Retinal pigment epithelial cell (primary cell): ENCODE data around the gene HOXD9.

Experiments
- DNase-seq: peaks from one replicate; pipeline ENCODE4 v3.0.0-alpha.2; 2010; ENCODE audit warnings: low read depth
- H3K4me3 ChIP-seq: 2 replicates; pipeline ENCODE4 v1.5.1; 2011; ENCODE audit warnings: mild to moderate bottlenecking, low read length, control low read depth, moderate library complexity
- TF ChIP-seq, protein P1 (sequence below): conservative IDR thresholded peaks from 2 replicates; pipeline ENCODE4 v1.5.1; 2011; ENCODE audit warnings: low read depth, low read length, control low read depth, inconsistent platforms

Gene HOXD9

DNA sequence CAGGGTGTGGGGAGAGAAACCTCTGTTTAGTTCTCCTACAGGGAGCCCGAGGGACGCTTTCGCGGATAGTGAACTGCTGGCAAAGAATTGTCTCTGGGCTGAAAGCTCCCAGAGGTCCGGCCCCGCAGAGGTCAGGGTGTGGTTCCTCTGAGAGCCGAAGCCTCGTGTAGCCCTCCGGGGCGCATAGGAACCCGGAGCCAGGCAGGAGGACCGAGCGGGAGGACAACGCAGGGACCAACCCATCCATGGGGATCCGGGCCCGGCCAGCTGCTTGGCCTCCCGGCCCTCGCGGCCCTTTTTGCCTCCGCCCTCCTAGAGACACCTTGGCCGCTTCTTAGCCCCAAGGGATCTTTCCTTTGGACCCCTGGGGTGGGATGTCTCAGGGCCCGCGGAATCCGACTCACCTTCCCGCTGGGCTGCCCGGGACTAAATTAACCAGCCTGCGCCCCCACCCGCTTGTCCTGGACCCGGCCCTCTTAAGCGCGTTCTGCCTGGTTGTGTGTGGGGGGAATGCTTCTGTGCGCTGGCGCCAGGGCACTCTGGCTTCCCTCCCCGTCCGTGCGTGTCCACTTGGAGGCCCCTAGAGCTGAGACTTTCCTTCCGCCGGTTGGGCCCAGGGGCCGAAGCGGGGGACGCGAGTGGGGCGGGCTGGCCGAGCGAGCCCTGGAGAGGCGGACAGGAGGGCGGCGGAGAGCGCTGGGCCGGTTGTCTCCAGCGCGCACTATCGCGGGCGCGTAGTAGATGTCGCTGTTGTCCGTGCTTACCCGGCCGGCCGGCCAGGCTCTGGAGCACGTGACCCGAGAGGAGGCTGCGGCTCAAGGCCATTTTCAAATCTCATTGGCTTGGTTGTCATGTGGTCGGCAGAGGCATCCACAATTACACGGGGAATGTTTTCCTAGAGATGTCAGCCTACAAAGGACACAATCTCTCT is 6.4 kb upstream of the HOXD9 start, which contains the start of gene HOXD10:
HOXD10 (plus strand) TSS at position 896 of the 931 bp plus-strand sequence. CDS start 56 bp downstream, outside the sequence.
- no peak within 1 kb of the TSS for H3K4me3 ChIP-seq
- TF ChIP-seq, protein P1, sequence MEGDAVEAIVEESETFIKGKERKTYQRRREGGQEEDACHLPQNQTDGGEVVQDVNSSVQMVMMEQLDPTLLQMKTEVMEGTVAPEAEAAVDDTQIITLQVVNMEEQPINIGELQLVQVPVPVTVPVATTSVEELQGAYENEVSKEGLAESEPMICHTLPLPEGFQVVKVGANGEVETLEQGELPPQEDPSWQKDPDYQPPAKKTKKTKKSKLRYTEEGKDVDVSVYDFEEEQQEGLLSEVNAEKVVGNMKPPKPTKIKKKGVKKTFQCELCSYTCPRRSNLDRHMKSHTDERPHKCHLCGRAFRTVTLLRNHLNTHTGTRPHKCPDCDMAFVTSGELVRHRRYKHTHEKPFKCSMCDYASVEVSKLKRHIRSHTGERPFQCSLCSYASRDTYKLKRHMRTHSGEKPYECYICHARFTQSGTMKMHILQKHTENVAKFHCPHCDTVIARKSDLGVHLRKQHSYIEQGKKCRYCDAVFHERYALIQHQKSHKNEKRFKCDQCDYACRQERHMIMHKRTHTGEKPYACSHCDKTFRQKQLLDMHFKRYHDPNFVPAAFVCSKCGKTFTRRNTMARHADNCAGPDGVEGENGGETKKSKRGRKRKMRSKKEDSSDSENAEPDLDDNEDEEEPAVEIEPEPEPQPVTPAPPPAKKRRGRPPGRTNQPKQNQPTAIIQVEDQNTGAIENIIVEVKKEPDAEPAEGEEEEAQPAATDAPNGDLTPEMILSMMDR = no peak
- no peak for DNase-seq

DNA sequence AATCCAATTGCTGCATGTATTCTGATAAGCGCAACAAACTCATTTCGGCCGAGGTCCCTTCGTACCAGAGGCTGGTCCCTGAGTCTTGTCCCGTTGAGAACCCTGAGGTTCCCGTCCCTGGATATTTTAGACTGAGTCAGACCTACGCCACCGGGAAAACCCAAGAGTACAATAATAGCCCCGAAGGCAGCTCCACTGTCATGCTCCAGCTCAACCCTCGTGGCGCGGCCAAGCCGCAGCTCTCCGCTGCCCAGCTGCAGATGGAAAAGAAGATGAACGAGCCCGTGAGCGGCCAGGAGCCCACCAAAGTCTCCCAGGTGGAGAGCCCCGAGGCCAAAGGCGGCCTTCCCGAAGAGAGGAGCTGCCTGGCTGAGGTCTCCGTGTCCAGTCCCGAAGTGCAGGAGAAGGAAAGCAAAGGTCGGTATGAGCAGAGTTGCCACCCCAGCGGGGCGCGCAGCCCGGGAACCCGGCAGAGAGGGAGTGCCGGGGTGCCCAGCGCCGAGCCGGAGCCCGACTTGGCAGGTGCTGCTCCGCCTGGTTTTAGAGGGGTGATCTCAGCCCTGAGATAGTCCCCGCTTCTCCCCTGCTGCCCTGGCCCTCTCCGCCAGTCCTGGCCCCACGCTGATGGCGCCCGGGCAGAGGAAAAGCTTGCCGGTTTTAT is 5.2 kb upstream of the HOXD9 start:
- DNase-seq = no peak
- TF ChIP-seq, protein P1 = no peak
- no peak overlapping the region for H3K4me3 ChIP-seq

DNA sequence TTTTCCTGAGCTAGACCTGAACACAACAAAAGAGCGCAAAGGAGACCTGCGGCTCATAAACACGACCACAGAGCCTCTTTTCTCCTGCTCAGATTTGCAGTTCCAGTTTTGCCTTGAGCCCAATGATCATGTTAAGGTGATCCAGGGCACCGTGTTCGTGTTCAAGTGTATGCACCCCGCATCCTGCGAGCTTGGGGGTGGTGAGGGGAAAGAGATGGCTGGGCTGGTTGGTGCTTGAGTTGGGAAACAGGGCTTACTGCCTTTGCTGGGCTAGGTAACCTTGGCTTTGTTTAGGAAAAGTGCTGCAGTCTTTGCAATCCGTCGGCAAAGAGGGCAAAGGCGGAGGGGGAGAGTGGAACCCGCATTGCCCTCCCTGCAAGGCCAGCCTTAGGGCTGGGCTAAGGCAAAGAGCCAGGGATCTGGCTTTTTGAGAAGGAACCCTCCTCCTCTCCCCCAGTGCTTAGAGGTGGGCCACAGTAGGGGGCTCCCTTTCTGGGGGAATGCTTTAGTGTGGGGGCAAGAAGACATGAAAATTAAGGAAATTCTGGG is 4.6 kb upstream of the HOXD9 start:
- no peak for DNase-seq
- no peak overlapping the region for H3K4me3 ChIP-seq
- TF ChIP-seq, protein P1 = no peak

GRCh38 chr2:176118601-176119339 is 3.7 kb upstream of the HOXD9 start:
- DNase-seq = no peak
- TF ChIP-seq, protein P1 = peak; percentile 47
- H3K4me3 ChIP-seq = no peak overlapping the region

- TF ChIP-seq, protein P1 = no peak
- H3K4me3 ChIP-seq = no peak overlapping the region
- DNase-seq = no peak
These were observed 1.9 kb upstream of the HOXD9 start for GRCh38 chr2:176120364-176121189.
